Stimulated activated CD8-positive, alpha-beta memory T cell treated with anti-CD3 and anti-CD28 coated beads, Interleukin-7, amount 100 ng/mL, for 48 hours (primary cell): Measurements from ENCODE around the gene PRR33.
"Not testable (repeated sequence)": the region's sequence is repeated elsewhere in the genome, so short reads cannot be mapped to it uniquely, and the experiment has no call there.

Source experiments
- DNase-seq, 2 donors: peaks; one replicate each; pipeline ENCODE4 v3.0.0-alpha.2; 2020; ENCODE audit warnings: low read depth in 1 of 2; ENCODE audit errors: extremely low read depth in 1 of 2

Gene PRR33

GRCh38 chr11:1889941-1890855 is 1.5 kb downstream of the PRR33 start:
- no peak for DNase-seq

- DNase-seq, result peak; percentile 63 to 66
Measured at GRCh38 chr11:1889224-1889930, 2.3 kb downstream of the PRR33 start.

GRCh38 chr11:1888811-1889210 is 2.9 kb downstream of the PRR33 start:
- DNase-seq, result no peak

GRCh38 chr11:1888347-1888753 is 3.3 kb downstream of the PRR33 start:
- DNase-seq, result no peak

- DNase-seq, result no peak
Measured at GRCh38 chr11:1887451-1888346, 4.0 kb downstream of the PRR33 start.

GRCh38 chr11:1886551-1886950 is 5.1 kb downstream of the PRR33 start:
- DNase-seq, result not testable (repeated sequence)

GRCh38 chr11:1884303-1884700 is 7.4 kb downstream of the PRR33 start:
- no peak for DNase-seq

GRCh38 chr11:1883346-1884302 is 8.1 kb downstream of the PRR33 start:
- DNase-seq, result no peak

- peak; percentile 59 to 61 for DNase-seq
Measured at GRCh38 chr11:1882265-1883238, 9.1 kb downstream of the PRR33 start.

- no peak for DNase-seq
Measured at GRCh38 chr11:1881442-1882264, 10.0 kb downstream of the PRR33 start.

GRCh38 chr11:1880746-1881441 is 10.8 kb downstream of the PRR33 start:
- DNase-seq, result no peak

- no peak for DNase-seq
Measured at GRCh38 chr11:1879941-1880720, 11.6 kb downstream of the PRR33 start.

- no peak for DNase-seq
Measured at GRCh38 chr11:1879342-1879940, 12.3 kb downstream of the PRR33 start.

GRCh38 chr11:1878137-1879031 is 13.3 kb downstream of the PRR33 start:
- DNase-seq, result no peak
